ENCODE data around the gene SH3RF1. TPM values are rescaled to one million over a fixed set of nuclear protein-coding genes. Genes with fewer than 3 reads are reported as not detected.
"Not testable (repeated sequence)": the region's sequence is repeated elsewhere in the genome, so short reads cannot be mapped to it uniquely, and the experiment has no call there.

SH3RF1 gene
- polyA plus RNA-seq, 3 donors from 2014 or later, result 0.22 to 1.1 TPM; not detected in 1

DNA sequence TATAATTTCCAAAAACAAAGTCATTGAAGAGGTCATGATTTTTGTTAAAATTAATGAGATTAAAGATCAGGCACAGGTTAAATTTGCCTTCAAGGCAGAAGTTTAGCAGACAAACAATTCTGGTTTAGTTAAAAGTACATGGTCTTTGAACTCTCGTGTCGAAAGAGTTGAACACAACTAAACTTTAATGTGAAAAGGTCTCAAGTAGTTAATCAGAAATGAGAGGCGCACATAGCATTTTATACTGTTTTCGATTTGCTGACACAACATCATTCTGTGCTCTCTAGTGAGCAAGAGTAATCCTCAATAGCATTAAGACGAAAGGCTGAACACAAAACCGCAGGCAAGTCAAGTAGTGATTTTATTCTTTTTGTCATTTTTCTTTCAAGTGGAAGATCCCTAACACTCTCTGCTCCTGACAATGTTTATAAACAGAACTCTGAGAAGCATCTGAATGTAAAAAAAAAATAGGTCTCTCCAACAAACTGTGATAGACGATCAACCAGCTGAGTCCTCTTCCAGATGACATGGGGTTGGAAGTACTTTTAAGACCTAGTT lies 49.8 kb downstream of the SH3RF1 start:
- H3K4me3 Mint-ChIP-seq, result no peak overlapping the region
- H3K36me3 Mint-ChIP-seq, result no peaks in the 10 kb centered on the region
- H3K4me1 Mint-ChIP-seq, result peaks cover 0 to under 1% of the 10 kb centered on the region in 2 donors
- no peak overlapping the region for H3K27ac Mint-ChIP-seq
- H3K9me3 Mint-ChIP-seq, result no peaks in the 10 kb centered on the region
- peaks cover 0 to 1% (median 0%) of the 10 kb centered on the region in 3 donors for H3K27me3 Mint-ChIP-seq (ENCODE audit: low read depth in 3 of 3)
- DNase-seq, result no peak

DNA sequence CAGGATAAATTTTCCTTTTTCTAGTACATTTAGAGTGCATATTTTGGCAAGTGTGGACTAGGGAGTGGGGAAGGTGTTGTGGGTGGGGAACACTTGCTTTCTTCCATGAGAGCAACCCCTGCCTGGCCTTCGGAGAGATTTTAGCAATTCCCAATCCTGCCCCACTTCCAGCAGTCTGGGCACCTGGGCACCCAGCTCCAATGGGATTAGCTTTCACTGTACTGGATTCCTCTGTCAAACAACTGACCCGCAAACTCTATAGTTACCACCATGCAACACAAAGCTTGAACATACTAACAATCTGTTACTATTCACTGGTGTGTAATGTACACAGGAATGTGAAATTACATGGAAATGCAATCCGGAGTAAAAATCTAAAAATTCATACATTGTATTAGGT lies 50.3 kb downstream of the SH3RF1 start:
- H3K27ac Mint-ChIP-seq, result no peak overlapping the region
- no peaks in the 10 kb centered on the region for H3K9me3 Mint-ChIP-seq
- H3K4me3 Mint-ChIP-seq, result no peak overlapping the region
- no peak for DNase-seq
- H3K4me1 Mint-ChIP-seq, result peaks cover 3 to 4% of the 10 kb centered on the region in 2 donors
- H3K27me3 Mint-ChIP-seq (ENCODE audit: low read depth in 3 of 3), result peaks cover 0 to 1% (median 0%) of the 10 kb centered on the region in 3 donors
- no peaks in the 10 kb centered on the region for H3K36me3 Mint-ChIP-seq

DNA sequence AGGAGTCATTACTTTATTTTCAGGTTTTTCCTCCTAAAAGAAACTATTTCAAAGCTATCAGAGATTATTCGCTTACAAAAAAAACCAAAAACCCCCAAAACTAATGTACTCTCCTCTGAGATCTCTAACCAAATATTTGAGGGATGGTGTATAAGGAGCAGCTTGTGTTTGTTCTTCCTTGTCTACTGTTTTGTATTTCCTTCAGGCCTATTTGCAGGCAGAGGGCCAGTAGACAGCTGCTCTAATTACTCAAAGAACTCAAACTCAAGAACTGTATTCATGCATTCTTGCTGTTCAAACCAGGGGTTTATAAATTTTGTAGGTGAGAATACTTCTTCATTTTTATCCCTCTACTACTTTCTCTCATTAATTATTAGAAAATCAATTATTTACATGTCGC lies 51.3 kb downstream of the SH3RF1 start:
- peaks cover 0 to under 1% (median 0%) of the 10 kb centered on the region in 3 donors for H3K36me3 Mint-ChIP-seq
- H3K27ac Mint-ChIP-seq, result no peak overlapping the region
- no peak for DNase-seq
- H3K27me3 Mint-ChIP-seq (ENCODE audit: low read depth in 3 of 3), result peaks cover 0 to 1% (median 0%) of the 10 kb centered on the region in 3 donors
- H3K9me3 Mint-ChIP-seq, result no peaks in the 10 kb centered on the region
- H3K4me3 Mint-ChIP-seq, result no peak overlapping the region
- H3K4me1 Mint-ChIP-seq, result peaks cover 6 to 8% of the 10 kb centered on the region in 2 donors

DNA sequence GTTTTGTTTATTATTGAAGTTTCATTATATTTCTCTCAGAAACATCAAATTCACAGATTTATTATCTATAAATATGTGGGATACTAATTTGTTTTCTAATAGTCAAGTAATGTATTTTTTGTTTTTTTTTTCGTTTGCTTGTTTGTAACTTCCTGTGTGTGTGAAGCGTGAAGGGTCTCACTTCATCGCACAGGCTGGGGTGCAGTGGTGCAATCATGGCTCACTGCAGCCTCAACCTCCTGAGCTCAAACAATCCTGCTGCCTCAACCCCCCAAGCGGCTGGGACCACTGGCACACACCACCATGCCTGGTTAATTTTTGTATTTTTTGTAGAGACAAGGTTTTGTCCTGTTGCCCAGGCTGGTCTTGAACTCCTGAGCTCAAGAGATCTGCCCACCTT lies 55.1 kb downstream of the SH3RF1 start:
- peaks cover 1 to 3% (median 3%) of the 10 kb centered on the region in 3 donors for H3K27me3 Mint-ChIP-seq (ENCODE audit: low read depth in 3 of 3)
- H3K9me3 Mint-ChIP-seq, result no peaks in the 10 kb centered on the region
- H3K36me3 Mint-ChIP-seq, result peaks cover 0 to 4% (median 3%) of the 10 kb centered on the region in 3 donors
- H3K27ac Mint-ChIP-seq, result no peak overlapping the region
- H3K4me3 Mint-ChIP-seq, result no peak overlapping the region
- DNase-seq, result no peak
- H3K4me1 Mint-ChIP-seq, result peaks cover 6 to 8% of the 10 kb centered on the region in 2 donors

DNA sequence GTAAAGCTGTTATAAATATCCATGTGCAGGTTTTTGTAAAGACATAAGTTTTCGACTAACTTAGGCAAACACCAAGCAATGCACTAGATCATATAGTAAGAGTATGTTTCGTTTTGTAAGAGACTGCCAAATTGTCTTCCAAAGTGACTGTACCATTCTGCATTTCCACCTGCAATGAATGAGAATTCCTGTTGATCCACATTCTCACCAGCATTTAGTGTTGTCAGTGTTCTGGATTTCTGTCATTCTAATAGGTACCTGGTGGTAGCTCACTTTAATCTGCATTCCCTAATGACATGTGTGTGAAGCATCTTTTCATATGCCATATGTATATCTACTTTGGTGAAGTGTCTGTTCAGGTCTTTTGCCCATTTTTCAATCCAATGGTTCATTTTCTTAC lies 57.8 kb downstream of the SH3RF1 start:
- Mint-ChIP-seq H3K27ac (no peak overlapping the region), H3K4me3 (no peak overlapping the region), H3K9me3 (no peaks in the 10 kb centered on the region), H3K36me3 (peaks cover 0 to 8% (median 3%) of the 10 kb centered on the region in 3 donors), H3K27me3 (ENCODE audit: low read depth in 3 of 3) (peaks cover 0 to 3% (median 3%) of the 10 kb centered on the region in 3 donors), H3K4me1 (peaks cover 6 to 8% of the 10 kb centered on the region in 2 donors)
- DNase-seq, result no peak

DNA sequence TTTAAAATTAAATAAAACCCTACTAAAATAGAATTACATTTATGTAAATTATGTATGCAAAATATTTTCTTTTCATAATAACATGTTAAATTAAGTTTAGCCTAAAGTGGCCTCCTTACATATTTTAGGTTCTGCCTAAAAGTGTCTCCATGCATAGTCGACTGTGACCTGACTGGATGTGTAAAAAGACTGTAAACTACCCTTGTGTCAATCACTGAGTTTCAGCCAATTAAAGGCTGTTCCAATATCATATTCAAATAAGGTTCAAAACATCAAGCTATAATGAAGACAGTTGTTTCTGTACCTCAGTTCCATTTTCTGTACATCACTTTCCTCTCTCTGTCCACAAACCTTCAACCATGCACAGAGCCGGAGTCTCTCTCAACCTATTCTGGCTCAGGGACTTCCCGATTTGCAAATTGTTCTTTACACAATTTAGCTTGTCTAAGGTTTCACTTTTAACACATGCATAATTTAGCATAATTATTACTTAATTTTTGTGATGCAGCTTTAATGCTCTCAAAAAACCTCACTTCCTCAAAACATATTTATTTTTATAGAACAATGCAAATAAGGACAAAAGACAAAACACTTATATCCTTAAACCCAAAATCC lies 60.1 kb downstream of the SH3RF1 start:
- no peak for DNase-seq

DNA sequence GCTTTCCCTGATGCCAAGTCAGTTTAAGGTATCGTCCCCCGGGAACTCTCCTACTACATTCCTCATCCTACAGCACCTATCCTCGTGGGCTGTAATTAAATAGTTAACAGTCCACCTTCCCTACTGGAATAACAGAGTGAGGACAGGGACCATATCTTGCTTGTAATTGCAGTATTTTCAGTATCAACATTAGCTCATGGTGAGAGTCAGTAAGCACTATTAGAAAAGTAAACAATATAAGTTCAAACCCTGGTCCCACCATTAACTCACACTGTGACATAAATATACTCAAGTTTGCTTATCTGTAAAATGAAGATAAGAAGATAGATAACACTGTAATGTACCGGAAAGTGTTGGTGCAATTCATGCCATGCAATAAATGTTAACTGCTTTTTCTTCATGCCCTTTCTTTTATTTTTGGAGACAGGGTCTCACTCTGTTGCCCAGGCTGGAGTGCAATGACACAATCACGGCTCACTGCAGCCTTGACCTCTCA lies 61.3 kb downstream of the SH3RF1 start:
- no peaks in the 10 kb centered on the region for H3K9me3 Mint-ChIP-seq
- H3K27ac Mint-ChIP-seq, result no peak overlapping the region
- no peak overlapping the region for H3K4me3 Mint-ChIP-seq
- H3K36me3 Mint-ChIP-seq, result peaks cover 0 to 8% (median 3%) of the 10 kb centered on the region in 3 donors
- H3K4me1 Mint-ChIP-seq, result no peaks in the 10 kb centered on the region
- H3K27me3 Mint-ChIP-seq (ENCODE audit: low read depth in 3 of 3), result peaks cover 0 to 5% (median 3%) of the 10 kb centered on the region in 3 donors
- no peak for DNase-seq

More for the DNA sequence above, 60.1 kb downstream of the SH3RF1 start:
- H3K4me3 Mint-ChIP-seq, result no peak overlapping the region
- no peak overlapping the region for H3K27ac Mint-ChIP-seq
- H3K27me3 Mint-ChIP-seq (ENCODE audit: low read depth in 3 of 3), result peaks cover 0 to 5% (median 3%) of the 10 kb centered on the region in 3 donors
- no peaks in the 10 kb centered on the region for H3K9me3 Mint-ChIP-seq
- H3K4me1 Mint-ChIP-seq, result peaks cover 3 to 6% of the 10 kb centered on the region in 2 donors
- peaks cover 0 to 8% (median 3%) of the 10 kb centered on the region in 3 donors for H3K36me3 Mint-ChIP-seq

DNA sequence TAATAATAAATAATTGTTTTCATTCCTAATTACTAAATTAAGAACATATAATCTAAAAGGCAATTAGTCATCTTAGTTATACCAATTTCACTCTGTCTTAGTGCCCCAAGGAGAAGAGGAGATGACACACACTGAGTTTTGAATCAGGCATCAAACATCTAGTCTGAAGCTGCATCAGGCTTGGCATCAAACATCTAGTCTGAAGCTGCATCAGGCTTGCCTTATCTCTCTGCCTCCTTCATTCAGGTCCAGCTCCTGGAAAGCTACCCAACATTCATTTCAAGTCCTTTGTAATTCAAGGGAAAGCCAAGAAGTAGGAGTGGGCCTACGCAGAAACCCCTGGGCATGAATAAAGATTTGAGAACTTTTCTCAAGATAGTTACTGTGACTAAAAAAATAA lies 62.2 kb downstream of the SH3RF1 start:
- H3K27ac Mint-ChIP-seq, result no peak overlapping the region
- H3K9me3 Mint-ChIP-seq, result no peaks in the 10 kb centered on the region
- DNase-seq, result no peak
- H3K27me3 Mint-ChIP-seq (ENCODE audit: low read depth in 3 of 3), result peaks cover 0 to 9% (median 3%) of the 10 kb centered on the region in 3 donors
- no peaks in the 10 kb centered on the region for H3K4me1 Mint-ChIP-seq
- no peak overlapping the region for H3K4me3 Mint-ChIP-seq
- peaks cover 0 to 4% (median 0%) of the 10 kb centered on the region in 3 donors for H3K36me3 Mint-ChIP-seq

DNA sequence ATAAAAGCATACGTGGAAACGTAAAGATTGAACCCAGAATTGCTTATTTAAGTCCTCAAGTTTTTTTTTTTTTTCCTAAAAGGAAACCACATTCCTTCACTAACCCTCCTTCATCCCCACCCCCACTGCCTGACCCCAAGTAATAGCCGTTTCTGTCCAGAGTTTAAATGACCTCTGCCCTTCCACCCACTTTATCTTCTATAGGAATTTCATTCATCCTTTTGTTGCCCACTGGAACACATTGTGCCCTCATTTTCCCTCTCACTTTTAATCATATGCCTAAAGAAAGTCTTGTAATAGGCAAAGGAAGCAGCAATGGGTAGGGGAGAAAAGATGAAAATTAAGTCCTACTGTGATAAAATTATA lies 62.7 kb downstream of the SH3RF1 start:
- no peak overlapping the region for H3K27ac Mint-ChIP-seq
- no peaks in the 10 kb centered on the region for H3K4me1 Mint-ChIP-seq
- DNase-seq, result no peak
- H3K4me3 Mint-ChIP-seq, result no peak overlapping the region
- H3K27me3 Mint-ChIP-seq (ENCODE audit: low read depth in 3 of 3), result peaks cover 0 to 10% (median 4%) of the 10 kb centered on the region in 3 donors
- H3K9me3 Mint-ChIP-seq, result no peaks in the 10 kb centered on the region
- peaks cover 0 to 4% (median 0%) of the 10 kb centered on the region in 3 donors for H3K36me3 Mint-ChIP-seq

DNA sequence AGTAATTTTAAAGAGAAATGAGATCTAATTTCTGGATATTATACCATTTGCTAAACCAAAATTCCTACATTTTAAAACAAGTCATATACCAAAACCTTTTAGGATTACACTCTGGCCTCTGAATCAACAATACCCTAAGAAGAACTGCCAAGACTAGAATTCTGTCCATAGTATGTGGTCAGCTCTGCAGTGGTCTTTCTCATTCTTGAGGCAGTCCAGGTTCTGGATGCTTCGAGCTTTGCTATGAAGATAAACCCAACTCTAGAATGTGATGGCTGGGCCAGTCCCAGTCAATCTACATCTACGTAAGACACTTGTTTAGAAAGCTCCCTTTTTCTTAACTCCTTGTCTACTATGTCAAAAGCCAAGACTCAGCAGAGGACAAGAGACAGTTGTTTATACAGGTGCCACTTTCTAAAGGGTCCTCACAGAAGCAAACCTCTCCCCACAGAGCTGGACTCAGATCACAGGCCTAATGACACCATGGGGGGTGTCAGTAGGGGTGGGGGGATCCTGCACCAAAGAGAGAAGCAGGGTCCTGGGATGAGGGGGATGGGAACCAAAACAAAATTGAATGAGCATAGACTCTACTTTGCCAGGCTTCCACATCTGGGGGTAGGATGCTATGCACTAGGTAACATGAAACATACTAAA lies 63.2 kb downstream of the SH3RF1 start:
- Mint-ChIP-seq H3K27me3 (ENCODE audit: low read depth in 3 of 3) (peaks cover 2 to 14% (median 7%) of the 10 kb centered on the region in 3 donors), H3K4me1 (no peaks in the 10 kb centered on the region), H3K36me3 (peaks cover 0 to 4% (median 0%) of the 10 kb centered on the region in 3 donors), H3K27ac (no peak overlapping the region), H3K9me3 (no peaks in the 10 kb centered on the region), H3K4me3 (no peak overlapping the region)
- no peak for DNase-seq

DNA sequence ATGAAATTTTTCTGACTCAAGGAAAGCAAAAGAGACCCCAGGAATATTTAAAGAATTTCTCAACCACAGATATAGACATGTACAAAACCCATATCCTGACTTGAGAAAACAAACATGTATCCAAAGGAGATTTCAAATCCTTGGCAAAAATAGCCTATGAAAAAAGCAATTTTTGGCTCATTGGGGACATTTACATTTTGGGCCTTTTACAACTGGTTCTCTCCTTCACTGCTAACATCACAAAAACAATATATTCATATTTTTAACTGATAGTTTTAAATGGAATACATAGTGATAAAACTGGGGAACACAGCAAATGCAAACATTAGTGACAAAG lies 65.0 kb downstream of the SH3RF1 start:
- H3K9me3 Mint-ChIP-seq, result no peaks in the 10 kb centered on the region
- H3K27me3 Mint-ChIP-seq (ENCODE audit: low read depth in 3 of 3), result peaks cover 3 to 13% (median 5%) of the 10 kb centered on the region in 3 donors
- H3K4me3 Mint-ChIP-seq, result no peak overlapping the region
- no peaks in the 10 kb centered on the region for H3K4me1 Mint-ChIP-seq
- DNase-seq, result no peak
- peaks cover 0 to 4% (median 0%) of the 10 kb centered on the region in 3 donors for H3K36me3 Mint-ChIP-seq
- H3K27ac Mint-ChIP-seq, result no peak overlapping the region

DNA sequence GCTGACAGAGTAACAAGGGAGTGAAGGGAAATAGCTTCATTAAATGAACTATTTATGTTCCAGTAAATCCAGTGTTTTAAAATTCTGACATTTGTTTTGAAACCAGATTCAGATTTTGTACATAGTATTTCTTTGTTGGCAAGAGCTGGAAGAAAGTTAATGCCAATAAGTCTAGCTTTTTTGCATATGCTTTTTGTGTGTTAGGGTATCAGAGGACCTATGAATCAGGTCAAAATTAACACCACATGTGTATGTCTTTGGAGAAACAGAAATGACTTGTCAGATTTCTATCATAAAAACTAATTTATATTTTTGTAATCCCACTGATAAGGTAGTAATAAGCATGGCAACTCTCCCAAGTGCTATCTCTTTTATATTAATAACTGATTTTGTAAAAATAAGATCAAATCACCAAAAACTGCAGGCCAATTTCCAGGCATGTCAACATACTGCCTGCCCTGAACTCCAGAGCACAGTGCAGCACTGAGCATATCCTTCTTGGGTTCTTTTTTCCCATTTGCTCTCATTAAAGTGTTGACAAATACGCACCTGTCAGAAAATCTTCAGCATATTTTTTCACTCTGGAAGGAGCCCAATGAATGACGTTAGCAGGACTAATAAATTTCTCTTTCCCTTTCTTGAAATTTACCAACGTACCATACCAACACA lies 65.5 kb downstream of the SH3RF1 start:
- Mint-ChIP-seq H3K9me3 (no peaks in the 10 kb centered on the region), H3K36me3 (peaks cover 0 to 4% (median 0%) of the 10 kb centered on the region in 3 donors), H3K27me3 (ENCODE audit: low read depth in 3 of 3) (peaks cover 3 to 13% (median 5%) of the 10 kb centered on the region in 3 donors), H3K27ac (no peak overlapping the region), H3K4me3 (no peak overlapping the region), H3K4me1 (no peaks in the 10 kb centered on the region)
- DNase-seq, result no peak

DNA sequence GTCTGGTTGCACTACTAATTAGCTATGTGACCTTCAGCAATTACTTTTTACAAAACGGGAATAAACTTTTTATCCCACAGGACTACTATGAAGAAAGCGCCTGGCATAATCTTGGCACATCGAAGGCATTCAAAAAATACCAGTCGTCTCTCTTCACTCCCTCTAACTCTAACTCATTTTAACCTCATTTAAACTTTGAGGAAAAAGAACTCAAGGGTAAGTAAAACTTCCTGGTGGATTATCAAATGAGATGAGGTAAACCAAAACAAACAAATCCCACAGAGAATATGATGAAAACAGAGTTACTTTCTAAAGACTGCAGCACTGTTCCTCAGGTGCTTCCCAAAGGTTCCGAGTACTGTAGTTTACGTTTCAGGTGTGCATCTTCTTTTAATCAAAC lies 66.9 kb downstream of the SH3RF1 start:
- Mint-ChIP-seq H3K9me3 (no peaks in the 10 kb centered on the region), H3K27ac (no peak overlapping the region), H3K4me1 (peaks cover 6 to 9% of the 10 kb centered on the region in 2 donors), H3K27me3 (ENCODE audit: low read depth in 3 of 3) (peaks cover 5 to 13% (median 6%) of the 10 kb centered on the region in 3 donors), H3K36me3 (no peaks in the 10 kb centered on the region), H3K4me3 (no peak overlapping the region)
- DNase-seq, result no peak

DNA sequence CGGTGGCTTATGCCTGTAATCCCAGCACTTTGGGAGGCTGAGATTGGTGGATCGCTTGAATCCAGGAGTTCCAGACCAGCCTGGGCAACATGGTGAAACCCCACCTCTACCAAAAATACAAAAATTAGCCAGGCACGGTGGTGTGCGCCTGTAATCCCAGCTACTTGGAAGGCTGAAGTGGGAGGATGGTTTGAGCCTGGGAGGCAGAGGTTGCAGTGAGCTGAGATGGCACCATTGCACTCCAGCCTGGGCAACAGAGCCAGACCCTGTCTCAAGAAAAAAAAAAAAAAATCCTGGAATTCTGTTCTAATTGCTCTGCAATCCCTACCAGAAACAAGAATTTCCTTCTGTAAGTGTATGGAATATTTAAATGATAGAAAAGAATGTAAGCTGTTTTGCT lies 67.5 kb downstream of the SH3RF1 start:
- H3K36me3 Mint-ChIP-seq, DNase-seq, H3K9me3 Mint-ChIP-seq, H3K4me3 Mint-ChIP-seq, H3K27ac Mint-ChIP-seq: not testable (repeated sequence)
- peaks cover 6 to 13% (median 9%) of the 10 kb centered on the region in 3 donors for H3K27me3 Mint-ChIP-seq (ENCODE audit: low read depth in 3 of 3)
- peaks cover 11 to 15% of the 10 kb centered on the region in 2 donors for H3K4me1 Mint-ChIP-seq

Data from immature natural killer cell (primary cell).